Pulmonary artery endothelial cell (primary cell): ENCODE data around the gene TSPAN1. TPM values are rescaled to one million over a fixed set of nuclear protein-coding genes. Genes with fewer than 3 reads are reported as not detected.
A peak's percentile ranks its signal among the peaks of the same experiment; 100 is the strongest.

Experiments
- DNase-seq: peaks from one replicate; pipeline ENCODE4 v3.0.0-alpha.2; 2011; ENCODE audit warnings: low read depth, low spot score
- total RNA-seq: library from RNA; depleted of rRNA; stranded (reverse); fragments of >200 nt; gene quantifications from 2 replicates; pipeline ENCODE4 v1.2.3, GENCODE V29; 2014

TSPAN1 gene
- total RNA-seq, 1 donor from 2014 or later = 0.59 TPM

DNA sequence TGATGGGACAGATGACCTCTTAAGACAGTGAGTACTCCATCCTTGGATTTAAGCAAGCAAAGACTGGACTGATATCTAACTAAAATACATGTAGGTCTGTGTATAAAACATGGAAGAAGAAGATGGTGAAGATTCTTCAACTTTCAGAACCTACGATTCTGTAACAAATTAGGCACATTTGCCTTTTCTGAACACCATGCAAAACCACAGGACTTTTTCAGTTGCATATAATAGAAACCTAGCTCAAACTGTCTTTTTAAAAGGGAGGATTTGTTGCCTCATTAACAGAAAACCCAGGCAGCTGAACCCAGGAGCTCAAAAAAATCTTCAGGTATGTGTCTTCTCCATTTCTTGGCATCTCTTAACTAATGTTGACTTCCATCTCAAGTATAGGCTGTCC, 14.7 kb upstream of the TSPAN1 start:
- no peak for DNase-seq

DNA sequence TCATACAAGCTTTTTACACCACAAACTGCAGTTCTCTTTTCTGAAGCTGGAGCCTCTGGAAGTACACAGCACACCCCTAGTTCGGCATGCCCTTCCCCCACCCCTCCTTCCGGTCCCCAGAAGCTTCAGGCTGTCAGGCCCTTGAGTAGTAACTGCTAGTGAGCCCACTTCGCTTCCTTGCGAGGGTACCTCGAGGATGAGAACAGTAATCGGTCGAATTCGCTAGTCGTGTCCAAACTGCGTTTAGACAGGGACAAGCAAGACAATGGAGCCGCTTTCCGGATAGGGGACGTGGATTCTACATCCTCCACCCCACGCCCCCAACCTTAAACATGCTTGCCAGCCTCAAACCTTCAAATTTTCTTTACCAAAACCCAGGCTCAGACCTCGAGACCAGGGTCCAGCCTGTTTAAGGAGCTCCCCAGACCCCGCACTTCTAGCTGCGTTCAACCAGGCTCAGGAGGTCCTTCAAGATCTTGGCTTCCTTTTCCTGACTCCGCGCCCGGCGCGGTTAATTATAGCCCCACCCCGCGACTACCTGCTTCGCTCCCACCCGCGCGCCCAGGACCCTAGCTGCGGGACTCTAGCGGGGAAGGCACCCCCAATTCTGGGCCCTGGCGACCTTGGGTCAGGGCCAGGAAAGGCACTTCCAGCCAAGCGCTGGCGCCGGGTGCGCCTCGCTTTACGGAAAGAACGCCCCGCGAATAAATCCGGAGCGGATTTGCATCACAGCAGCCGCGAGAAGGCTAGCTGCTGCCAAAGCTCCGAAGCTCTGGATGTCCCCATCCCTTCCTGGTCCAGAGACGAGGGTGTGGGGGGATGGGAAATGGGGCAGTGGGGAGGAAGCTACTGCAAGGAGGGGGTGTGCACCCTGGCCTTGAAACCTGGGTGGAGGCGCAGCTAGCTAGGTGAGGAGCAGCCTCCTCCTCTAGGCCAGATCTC, 8.1 kb upstream of the TSPAN1 start:
- no peak for DNase-seq

DNA sequence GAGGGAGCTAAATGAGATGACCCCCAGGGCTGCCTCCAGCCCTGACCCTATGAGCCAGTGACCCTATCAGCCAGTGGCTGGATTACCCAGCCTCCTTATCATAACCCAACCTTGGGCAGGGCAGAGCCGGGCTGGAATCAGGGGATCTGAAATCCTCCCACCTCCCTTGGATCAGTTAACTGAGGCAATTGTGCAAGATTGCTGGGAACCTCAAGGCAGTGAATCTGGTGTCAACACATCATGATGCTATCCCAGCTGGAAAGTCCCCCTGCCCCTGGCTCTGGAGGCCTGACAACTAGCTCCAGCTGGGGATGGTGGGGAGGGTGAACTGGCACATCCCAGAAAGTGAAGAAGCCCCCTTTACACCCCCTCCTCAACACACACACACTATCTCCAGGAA, 6.4 kb upstream of the TSPAN1 start:
- no peak for DNase-seq

DNA sequence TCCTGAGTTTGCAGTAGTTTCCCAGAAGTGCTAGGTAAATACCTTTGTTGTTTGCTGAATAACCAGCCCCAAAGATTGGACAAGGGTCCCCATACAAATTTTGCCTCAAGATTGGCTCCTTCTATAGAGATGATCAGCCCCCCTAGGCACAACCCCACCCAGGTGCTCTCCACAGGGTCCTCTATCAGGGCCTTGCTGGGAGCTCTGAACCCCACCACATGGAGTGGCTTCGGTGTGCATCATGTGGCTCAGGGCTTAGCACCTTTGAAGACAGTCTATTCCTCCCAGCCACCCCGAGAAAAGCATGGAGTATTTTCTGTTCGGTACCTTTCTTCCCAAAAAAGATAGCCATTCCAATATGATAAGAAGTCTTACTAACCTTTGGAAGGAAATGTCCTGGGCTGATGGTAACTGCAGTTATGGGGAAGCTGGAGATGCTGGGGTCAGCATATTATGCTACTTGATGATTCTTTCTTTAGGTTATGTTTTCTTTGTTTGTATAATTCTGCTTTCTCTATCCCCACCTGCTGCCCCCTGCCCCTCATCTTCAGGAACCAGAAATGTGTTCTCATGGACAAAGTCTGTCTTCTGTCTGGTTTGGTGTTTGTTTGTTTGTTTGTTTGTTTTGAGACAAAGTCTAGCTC, 5.0 kb upstream of the TSPAN1 start:
- DNase-seq = no peak

DNA sequence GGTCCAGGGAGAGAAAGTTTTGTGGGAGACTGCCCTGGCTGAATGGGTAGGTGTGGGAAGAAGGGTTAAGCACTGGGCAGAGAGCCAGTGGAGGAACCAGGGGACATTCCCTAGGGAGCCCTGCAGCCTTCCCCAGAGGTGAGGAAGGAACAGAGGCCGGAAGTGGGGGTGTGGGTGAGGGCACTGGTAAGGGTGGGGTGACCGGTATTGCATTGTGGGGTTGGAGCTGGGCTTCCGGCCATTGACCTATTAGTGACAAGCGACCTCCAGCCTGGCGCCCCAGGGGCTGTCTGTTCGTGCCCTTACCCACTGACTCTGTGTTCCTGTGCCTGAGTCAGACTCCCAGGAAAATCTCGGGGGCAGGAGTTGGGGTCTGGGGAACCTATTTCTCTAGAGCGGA, 3.5 kb upstream of the TSPAN1 start:
- no peak for DNase-seq

- no peak for DNase-seq
Observed at GRCh38 chr1:46171871-46172270, 3.0 kb upstream of the TSPAN1 start.

DNA sequence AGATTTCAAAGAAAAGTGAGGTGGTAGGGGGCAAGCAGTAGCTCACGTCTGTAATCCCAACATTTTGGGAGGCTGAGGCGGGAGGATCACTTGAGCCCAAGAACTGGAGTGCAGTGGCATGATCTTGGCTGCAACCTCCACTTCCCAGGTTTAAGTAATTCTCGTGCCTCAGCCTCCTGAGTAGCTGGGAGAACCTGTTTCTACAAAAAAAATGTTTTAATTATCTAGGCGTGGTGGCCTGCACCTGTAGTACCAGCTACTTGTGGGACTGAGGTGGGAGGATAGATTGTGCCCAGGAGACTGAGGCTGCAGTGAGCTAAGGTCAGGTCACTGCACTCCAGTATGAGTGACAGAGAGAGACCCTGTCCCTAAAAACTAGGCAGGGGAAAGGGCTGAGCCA, 2.6 kb upstream of the TSPAN1 start:
- no peak for DNase-seq

DNA sequence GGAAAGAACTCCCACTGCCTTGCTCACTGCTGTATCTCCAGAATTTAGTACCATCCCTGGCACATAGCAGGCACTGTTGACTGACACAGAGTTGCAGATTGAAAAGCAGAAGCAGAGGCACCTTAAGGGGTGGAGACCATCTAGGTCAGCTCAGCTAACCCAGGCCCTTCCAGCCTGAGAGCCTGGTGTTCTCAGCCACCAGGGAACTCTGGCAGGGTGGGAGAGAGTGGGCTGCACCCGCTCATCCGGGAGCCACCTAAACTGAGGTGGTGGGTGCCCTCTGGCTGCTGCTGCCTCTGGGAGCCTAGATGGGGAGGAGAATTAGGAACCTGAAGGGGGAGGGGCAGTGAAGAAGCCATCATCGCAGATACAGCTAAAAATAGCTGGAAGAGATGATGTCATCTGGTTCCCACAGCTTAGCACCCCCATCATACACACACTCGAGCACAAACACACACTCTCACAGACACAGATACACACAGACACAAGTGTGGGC, 1.5 kb upstream of the TSPAN1 start:
- no peak for DNase-seq

- DNase-seq = no peak
Observed at GRCh38 chr1:46175243-46175642, 356 bp downstream of the TSPAN1 start.

DNA sequence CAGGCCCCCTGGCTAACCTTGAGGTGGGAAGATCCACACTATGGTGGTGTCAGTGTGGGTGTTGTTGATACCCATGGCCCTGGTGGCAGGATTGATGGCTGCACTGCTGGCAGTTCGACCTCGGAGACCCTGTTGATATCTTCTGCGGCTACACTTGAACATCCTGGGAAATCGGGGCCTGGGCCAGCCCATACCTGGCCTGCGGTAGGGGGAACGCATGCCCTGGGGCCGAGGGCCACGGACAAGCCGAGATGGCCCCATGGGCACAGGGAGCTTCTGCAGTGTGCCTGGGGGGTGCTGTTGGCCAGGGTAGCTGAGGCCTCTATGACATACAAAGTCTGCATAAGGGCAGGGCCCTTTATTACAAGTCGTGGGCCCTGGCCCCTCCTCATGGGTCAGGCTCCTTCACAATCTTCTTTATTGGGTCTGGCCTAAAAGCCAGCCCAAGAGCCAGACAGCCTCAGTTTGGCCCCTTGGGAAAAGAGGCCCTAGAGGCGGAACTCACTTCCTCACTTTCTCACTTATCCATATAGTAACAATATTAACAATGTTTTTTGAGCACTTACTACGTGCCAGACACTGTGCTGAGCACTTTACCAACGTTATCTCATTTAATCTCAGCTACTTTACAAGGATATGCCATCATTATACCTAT, 1.5 kb downstream of the TSPAN1 start, which contains the start of gene P3R3URF:
Gene P3R3URF, minus strand, starts transcription at position 278 of the 655 bp plus-strand sequence. Its CDS starts 17 bp downstream, at position 261.
- no peak for DNase-seq

DNA sequence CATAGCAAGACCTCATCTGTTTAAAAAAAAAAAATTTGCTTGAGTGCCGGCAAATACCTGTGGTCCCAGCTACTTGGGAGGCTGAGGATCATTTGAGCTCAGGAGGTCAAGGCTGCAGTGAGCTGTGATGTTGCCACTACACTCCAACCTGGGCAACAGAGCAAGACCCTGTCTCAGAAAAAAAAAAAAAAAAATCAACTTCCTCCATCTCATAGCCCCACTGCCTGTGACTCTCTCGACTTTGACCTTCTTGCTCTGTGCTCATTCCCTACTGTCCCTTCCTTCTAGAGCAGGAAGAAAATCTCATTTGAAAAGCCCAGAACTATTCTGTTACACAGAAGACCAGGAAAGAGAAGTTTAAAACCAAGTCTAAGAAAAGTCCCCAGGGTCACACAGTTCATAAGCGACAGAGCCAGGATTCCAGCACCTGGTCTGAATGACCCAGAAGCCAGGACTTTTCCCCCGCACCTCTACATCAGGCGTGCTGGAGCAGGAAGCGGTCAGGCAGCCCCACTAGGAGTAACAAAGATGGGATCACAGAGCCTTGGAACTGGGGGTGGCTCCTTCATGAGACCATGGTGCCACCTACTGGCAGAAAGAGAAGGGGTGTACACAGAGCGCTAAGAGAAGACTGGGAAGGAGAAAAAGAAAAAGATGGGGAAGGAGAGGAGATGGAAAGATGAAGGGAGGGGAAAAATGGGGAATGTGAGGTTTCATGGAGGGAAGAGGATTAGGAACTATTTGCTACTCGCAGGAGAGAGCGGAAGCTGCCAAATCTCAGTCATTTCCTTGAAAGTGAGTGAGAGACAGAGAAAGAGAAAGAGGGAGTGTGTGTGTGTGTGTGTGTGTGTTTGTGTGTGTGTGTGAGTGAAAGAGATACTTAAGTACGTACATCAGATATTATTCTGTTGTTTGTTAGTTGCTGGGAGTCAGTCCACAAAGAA, 4.5 kb downstream of the TSPAN1 start:
- peak; percentile 54 for DNase-seq

DNA sequence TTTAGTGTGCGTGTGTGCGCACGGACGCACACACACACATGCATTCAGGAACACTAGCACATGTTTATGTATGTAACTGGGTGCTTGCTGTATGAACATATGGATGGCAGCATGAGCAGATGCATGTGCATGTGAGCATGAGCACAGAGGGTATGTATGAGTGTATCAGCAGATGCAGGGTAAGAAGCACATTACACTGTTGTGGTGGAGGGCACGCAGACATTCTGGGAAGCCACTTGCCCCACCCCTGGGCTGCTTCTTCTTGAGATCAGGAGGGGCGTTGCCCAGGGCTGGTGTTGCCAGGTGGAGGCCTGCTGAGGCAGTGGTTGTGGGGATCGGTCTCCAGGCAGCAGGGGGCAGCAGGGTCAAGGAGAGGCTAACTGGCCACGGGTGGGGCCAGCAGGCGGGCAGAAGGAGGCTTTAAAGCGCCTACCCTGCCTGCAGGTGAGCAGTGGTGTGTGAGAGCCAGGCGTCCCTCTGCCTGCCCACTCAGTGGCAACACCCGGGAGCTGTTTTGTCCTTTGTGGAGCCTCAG, 5.3 kb downstream of the TSPAN1 start:
- DNase-seq = no peak

GRCh38 chr1:46181343-46182260, 6.7 kb downstream of the TSPAN1 start:
- DNase-seq = peak; percentile 32

DNA sequence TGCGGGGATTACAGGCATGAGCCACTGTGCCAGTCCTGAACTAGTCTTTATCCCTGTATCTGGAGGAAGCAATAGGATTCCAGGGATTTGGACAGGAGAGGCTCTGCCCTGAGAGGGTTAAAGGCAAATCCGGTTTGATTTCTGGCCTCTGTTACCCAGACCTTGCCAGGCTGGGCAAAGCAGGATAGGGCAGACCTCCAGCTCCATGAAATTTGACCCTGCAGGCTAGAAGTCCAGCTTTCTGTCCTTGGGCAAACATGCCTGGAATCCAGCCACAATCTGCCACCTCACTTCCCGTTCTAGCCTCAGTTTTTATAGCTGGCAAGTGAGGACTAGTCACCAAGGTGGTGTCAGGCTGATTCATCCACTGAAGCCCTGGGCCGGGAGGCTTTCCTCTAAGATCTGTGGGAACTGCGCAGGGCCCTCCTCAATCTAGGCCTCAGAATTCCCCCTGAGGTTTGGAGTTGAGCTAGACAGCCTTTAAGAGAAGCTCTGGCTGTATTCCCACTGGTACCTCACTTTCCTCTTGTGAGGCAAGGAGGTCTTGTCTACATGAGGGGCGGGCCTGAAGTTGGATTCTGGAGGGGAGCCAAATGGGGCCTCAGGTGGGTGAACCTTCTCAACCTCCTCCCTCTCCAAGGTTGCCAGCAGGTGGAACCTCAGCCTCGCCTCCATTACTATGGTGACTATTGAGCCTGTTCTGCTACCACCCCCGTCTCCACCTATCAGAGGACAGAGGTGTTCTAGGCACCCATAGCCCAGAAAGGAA, 8.4 kb downstream of the TSPAN1 start:
- DNase-seq = peak; percentile 82

DNA sequence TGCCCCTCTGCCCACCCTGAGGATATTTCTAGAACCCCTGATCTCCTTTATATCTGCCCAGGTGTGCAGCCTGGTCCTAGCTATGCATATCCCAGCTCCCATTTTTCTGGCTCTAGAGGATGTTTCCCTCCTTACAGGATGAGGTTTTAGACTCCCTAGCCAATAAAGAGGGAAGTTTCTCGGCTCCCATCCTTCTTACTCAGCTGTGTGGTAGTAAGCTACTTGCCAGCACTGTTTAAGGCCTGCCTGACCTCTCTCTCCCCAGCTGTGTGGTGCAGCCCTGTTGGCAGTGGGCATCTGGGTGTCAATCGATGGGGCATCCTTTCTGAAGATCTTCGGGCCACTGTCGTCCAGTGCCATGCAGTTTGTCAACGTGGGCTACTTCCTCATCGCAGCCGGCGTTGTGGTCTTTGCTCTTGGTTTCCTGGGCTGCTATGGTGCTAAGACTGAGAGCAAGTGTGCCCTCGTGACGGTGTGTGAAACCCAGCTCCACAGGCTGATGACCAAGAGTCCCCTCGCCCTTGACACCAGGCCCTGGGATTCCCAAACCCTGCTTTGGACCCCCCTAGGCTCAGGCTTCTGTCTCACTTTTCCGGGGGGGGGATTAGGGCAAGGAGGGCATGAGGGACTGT, 9.2 kb downstream of the TSPAN1 start:
- no peak for DNase-seq

- DNase-seq = no peak
Observed at GRCh38 chr1:46184920-46185658, 10.2 kb downstream of the TSPAN1 start.

GRCh38 chr1:46186076-46186475, 11.2 kb downstream of the TSPAN1 start:
- DNase-seq = no peak
